OCI-LY7 (cell line): ENCODE measurements around the gene DYNLRB1. TPM values are rescaled to one million over a fixed set of nuclear protein-coding genes. Genes with fewer than 3 reads are reported as not detected.
"Not testable (repeated sequence)": the region's sequence is repeated elsewhere in the genome, so short reads cannot be mapped to it uniquely, and the experiment has no call there.

Experiments
- BruUV-seq: library from RNA; stranded (reverse); fragments of 400-500 nt; replicated peaks from 2 replicates; lab custom pipeline; 2021; lab: Mats Ljungman, UMichigan
- CTCF ChIA-PET: fragments of 300-600 bp; sonication (Branson Sonifier 250); formaldehyde crosslinking; loops from one replicate; lab custom pipeline; 2022; ENCODE audit warnings: antibody characterized with exemption; ENCODE audit not compliant: unreplicated experiment; lab: Charles Lee
- POLR2A ChIA-PET: fragments of 300-600 bp; sonication (Branson Sonifier 250); formaldehyde crosslinking; loops from one replicate; lab custom pipeline; 2022; ENCODE audit warnings: antibody characterized with exemption; lab: Charles Lee
- DNase-seq: peaks from one replicate; pipeline ENCODE4 v3.0.0-alpha.2; 2015; ENCODE audit warnings: low spot score
- H2AFZ ChIP-seq: fragments of 200-600 bp; sonication (generic), shearing (Covaris generic); 2 replicates; pipeline ENCODE4 v1.6.1; 2014; ENCODE audit warnings: mild to moderate bottlenecking, antibody characterized with exemption, low read length, moderate library complexity
- H3K27ac ChIP-seq: fragments of 200-600 bp; sonication (generic); 2 replicates; pipeline ENCODE4 v1.5.1; 2014; ENCODE audit warnings: mixed run types, low read depth, mild to moderate bottlenecking, moderate library complexity, low read length, inconsistent platforms; ENCODE audit not compliant: poor library complexity, severe bottlenecking
- H3K36me3 ChIP-seq: fragments of 200-600 bp; sonication (generic); 2 replicates; pipeline ENCODE4 v1.6.1; 2014; ENCODE audit warnings: mild to moderate bottlenecking, antibody characterized with exemption, low read length, moderate library complexity, mixed read lengths; ENCODE audit not compliant: insufficient read depth
- H3K4me1 ChIP-seq: fragments of 200-600 bp; sonication (generic); 2 replicates; pipeline ENCODE4 v1.5.1; 2014; ENCODE audit warnings: mild to moderate bottlenecking, low read length; ENCODE audit not compliant: insufficient read depth, poor library complexity, severe bottlenecking
- H3K4me2 ChIP-seq: fragments of 200-600 bp; sonication (generic); 2 replicates; pipeline ENCODE4 v1.6.1; 2014; ENCODE audit warnings: mild to moderate bottlenecking, low read length
- H3K4me3 ChIP-seq: fragments of 200-600 bp; sonication (generic); 2 replicates; pipeline ENCODE4 v1.5.1; 2014; ENCODE audit warnings: mild to moderate bottlenecking, low read depth, low read length; ENCODE audit not compliant: poor library complexity, severe bottlenecking
- H3K79me2 ChIP-seq: fragments of 200-600 bp; sonication (generic); 2 replicates; pipeline ENCODE4 v1.6.1; 2016; ENCODE audit warnings: low read depth, mild to moderate bottlenecking, low read length, moderate library complexity, mixed read lengths; ENCODE audit not compliant: insufficient read depth
- H3K9me2 ChIP-seq: fragments of 200-600 bp; sonication (generic); 2 replicates; pipeline ENCODE4 v1.6.1; 2016; ENCODE audit warnings: mild to moderate bottlenecking, low read length, mixed read lengths; ENCODE audit not compliant: insufficient read depth
- H3K9me3 ChIP-seq: fragments of 200-600 bp; sonication (generic); 2 replicates; pipeline ENCODE4 v1.6.1; 2014; ENCODE audit warnings: mild to moderate bottlenecking, mixed run types, low read length, mixed read lengths
- H4K20me1 ChIP-seq: fragments of 200-600 bp; sonication (generic); 2 replicates; pipeline ENCODE4 v1.6.1; 2014; ENCODE audit warnings: mild to moderate bottlenecking, antibody characterized with exemption, low read length, moderate library complexity, mixed read lengths; ENCODE audit not compliant: insufficient read depth
- EZH2phosphoT487 ChIP-seq: fragments of 200-600 bp; sonication (generic); IDR thresholded peaks from 2 replicates; pipeline ENCODE4 v1.6.1; 2018; ENCODE audit warnings: low read depth, borderline replicate concordance, mild to moderate bottlenecking, mixed run types, antibody characterized with exemption, low read length, moderate library complexity, mixed read lengths
- intact Hi-C: fragments of 100-400 bp; cut with micrococcal nuclease; formaldehyde crosslinking; loops from one replicate; pipeline ENCODE4 v1.10.0; 2022; ENCODE audit not compliant: unreplicated experiment
- total RNA-seq, 2 experiments: library from RNA; depleted of rRNA in 1 of 2; stranded (reverse); fragments of >200 nt in 1 of 2; shearing (Covaris generic) in 1 of 2; gene quantifications; 2 replicates each; pipeline ENCODE4 v1.2.3, GENCODE V29; 2014 to 2022
- TF ChIP-seq, protein P1 (sequence below): fragments of 200-600 bp; sonication (generic); conservative IDR thresholded peaks from 2 replicates; pipeline ENCODE4 v1.5.1; 2014; ENCODE audit warnings: mild to moderate bottlenecking, antibody characterized with exemption, low read length, moderate library complexity, mixed read lengths

The DYNLRB1 gene
- total RNA-seq, 2 experiments from 2014 or later: 94.2 to 128 TPM

DNA sequence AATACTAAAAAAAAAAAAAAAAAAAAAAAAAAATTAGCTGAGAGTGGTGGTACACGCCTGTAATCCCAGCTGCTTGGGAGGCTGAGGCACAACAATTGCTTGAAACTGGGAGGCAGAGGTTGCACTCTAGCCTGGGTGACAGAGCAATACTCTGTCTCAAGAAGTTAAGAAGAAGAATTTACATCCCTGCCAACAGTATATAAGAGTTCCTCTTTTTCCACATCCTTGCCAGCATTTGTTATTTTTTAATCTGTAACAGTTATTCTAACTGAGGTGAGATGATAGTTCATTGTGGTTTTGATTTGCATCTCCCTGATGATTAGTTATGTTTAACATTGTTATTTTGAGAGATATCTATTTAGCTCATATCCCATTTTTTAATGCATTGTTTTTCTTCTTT lies 20.3 kb upstream of the DYNLRB1 start:
- Histone ChIP-seq H3K9me3 (peaks cover 12% of the 10 kb centered on the region), H3K9me2 (no peaks in the 10 kb centered on the region), H3K79me2 (no peaks in the 10 kb centered on the region), H3K27ac (no peak overlapping the region), H3K4me1 (no peaks in the 10 kb centered on the region), H2AFZ (no peak overlapping the region), H3K36me3 (peaks cover 85% of the 10 kb centered on the region), H4K20me1 (no peaks in the 10 kb centered on the region), H3K4me2 (no peak overlapping the region), H3K4me3 (no peak overlapping the region)
- BruUV-seq: no TSS peak
- intact Hi-C loops: no loop called here
- CTCF ChIA-PET: no interaction called here
- POLR2A ChIA-PET: interaction anchor here (0.6 kb wide), 1 partner anchor 23 kb away, joined by 4 read pairs; no protein-coding TSS in a partner anchor
- TF ChIP-seq, protein P1, sequence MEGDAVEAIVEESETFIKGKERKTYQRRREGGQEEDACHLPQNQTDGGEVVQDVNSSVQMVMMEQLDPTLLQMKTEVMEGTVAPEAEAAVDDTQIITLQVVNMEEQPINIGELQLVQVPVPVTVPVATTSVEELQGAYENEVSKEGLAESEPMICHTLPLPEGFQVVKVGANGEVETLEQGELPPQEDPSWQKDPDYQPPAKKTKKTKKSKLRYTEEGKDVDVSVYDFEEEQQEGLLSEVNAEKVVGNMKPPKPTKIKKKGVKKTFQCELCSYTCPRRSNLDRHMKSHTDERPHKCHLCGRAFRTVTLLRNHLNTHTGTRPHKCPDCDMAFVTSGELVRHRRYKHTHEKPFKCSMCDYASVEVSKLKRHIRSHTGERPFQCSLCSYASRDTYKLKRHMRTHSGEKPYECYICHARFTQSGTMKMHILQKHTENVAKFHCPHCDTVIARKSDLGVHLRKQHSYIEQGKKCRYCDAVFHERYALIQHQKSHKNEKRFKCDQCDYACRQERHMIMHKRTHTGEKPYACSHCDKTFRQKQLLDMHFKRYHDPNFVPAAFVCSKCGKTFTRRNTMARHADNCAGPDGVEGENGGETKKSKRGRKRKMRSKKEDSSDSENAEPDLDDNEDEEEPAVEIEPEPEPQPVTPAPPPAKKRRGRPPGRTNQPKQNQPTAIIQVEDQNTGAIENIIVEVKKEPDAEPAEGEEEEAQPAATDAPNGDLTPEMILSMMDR: no peak
- TF ChIP-seq EZH2phosphoT487: no peak
- DNase-seq: peak; percentile 8

DNA sequence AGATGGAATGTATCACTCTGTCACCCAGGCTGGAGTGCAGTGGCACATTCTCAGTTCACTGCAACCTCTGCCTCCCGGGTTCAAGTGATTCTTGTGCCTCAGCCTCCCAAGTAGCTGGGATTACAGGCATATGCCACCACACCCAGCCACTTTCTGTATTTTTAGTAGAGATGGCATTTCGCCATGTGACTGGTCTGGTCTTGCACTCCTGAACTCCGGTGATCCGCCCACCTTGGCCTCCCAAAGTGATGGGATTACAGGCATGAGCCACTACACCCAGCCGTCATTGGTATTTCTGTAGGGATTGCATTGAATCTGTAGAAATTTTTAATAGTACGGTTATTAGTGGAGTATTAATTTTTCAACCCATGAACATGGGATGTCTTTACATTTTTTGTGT lies 18.6 kb upstream of the DYNLRB1 start:
- BruUV-seq, CTCF ChIA-PET, H3K27ac ChIP-seq, H2AFZ ChIP-seq, H3K4me2 ChIP-seq, intact Hi-C loops, H3K79me2 ChIP-seq, H4K20me1 ChIP-seq, DNase-seq, H3K9me2 ChIP-seq, H3K4me3 ChIP-seq, H3K4me1 ChIP-seq: not testable (repeated sequence)
- POLR2A ChIA-PET: interaction anchor here (1.3 kb wide), 1 partner anchor 38 kb away, joined by 3 read pairs; no protein-coding TSS in a partner anchor
- Histone ChIP-seq H3K36me3 (peaks cover 80% of the 10 kb centered on the region), H3K9me3 (peaks cover 12% of the 10 kb centered on the region)

DNA sequence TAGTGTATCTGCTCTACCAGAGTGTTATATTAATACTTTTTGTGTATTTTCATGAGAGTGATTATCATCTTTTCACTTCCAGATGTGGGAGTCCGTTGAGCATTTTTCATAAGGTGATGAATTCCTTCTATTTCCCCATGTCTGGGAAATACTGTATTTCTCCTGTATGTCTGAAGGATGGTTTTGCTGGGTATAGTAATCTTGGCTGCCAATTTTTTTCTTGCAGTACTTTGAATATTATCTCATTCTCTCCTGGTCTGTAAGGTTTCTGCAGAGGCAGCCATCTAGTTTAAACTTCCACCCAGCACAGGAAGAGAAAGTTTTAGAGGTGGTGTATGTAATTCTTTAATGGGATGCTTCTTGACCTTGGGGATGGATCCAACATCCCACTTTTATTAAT lies 15.4 kb upstream of the DYNLRB1 start:
- Histone ChIP-seq H2AFZ (no peak overlapping the region), H3K4me2 (no peak overlapping the region), H4K20me1 (no peaks in the 10 kb centered on the region), H3K9me3 (peaks cover 12% of the 10 kb centered on the region), H3K36me3 (peaks cover 65% of the 10 kb centered on the region), H3K27ac (no peak overlapping the region), H3K9me2 (no peaks in the 10 kb centered on the region), H3K4me1 (no peaks in the 10 kb centered on the region), H3K4me3 (no peak overlapping the region), H3K79me2 (no peaks in the 10 kb centered on the region)
- CTCF ChIA-PET: no interaction called here
- intact Hi-C loops: no loop called here
- TF ChIP-seq EZH2phosphoT487: no peak
- BruUV-seq: no TSS peak
- no peak for DNase-seq
- POLR2A ChIA-PET: no interaction called here

DNA sequence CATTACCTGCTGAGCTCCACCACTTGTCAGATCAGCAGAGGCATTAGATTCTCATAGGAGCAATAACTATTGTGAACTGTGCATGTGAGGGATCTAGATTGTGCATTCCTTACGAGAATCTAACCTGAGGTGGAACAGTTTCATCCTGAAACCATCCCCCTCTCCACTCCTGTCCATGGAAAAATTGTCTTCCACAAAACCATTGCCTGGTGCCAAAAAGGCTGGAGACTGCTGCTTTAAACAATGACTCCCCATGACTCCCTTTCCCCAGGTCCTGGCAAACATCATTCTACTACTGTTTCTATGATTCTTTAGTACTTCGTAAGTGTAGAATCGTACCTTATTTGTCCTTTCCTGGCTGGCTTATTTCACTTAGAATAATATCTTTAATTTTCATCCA lies 9.7 kb upstream of the DYNLRB1 start:
- no peak overlapping the region for H3K27ac ChIP-seq
- TF ChIP-seq EZH2phosphoT487: no peak
- TF ChIP-seq, protein P1: no peak
- ChIA-PET CTCF (no interaction called here), POLR2A (no interaction called here)
- no peaks in the 10 kb centered on the region for H4K20me1 ChIP-seq
- no peaks in the 10 kb centered on the region for H3K9me2 ChIP-seq
- BruUV-seq: no TSS peak
- intact Hi-C loops: no loop called here
- no peak overlapping the region for H3K4me2 ChIP-seq
- no peak overlapping the region for H2AFZ ChIP-seq
- no peak overlapping the region for H3K4me3 ChIP-seq
- DNase-seq: no peak
- H3K79me2 ChIP-seq: no peaks in the 10 kb centered on the region
- H3K9me3 ChIP-seq: no peaks in the 10 kb centered on the region
- peaks cover 66% of the 10 kb centered on the region for H3K36me3 ChIP-seq
- H3K4me1 ChIP-seq: no peaks in the 10 kb centered on the region
